Measurements from ENCODE around the gene TENM3.

The TENM3 gene

DNA sequence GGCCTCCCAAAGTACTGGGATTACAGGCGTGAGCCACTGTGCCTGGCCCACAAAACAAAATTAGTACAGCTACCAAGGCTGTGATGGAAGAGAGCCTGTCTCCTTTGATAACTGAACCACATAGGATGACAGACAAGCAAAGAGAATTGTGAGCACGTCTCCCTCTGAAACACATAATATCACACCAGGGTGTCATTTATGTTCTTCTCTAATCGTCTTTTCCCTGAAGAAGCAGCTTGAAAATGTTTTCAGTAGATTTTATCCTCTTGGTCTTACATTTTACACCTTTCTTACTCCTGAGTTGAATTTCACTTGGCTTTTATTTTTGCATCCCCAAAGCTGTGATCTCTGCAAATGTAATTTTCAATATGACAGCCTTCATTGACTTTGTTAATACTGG, 67.8 kb downstream of the TENM3 start:
- WGBS: 91% methylated on average over 3 of the region's 3 CpGs
- H3K27ac ChIP-seq (ENCODE audit: low read depth, low read length): no peak overlapping the region
- H3K4me3 ChIP-seq (ENCODE audit: low read length): no peak overlapping the region
- no peaks in the 10 kb centered on the region for H3K4me1 ChIP-seq (ENCODE audit: insufficient read depth, low read length)
- H3K36me3 ChIP-seq (ENCODE audit: insufficient read depth, low read length): peaks cover 5% of the 10 kb centered on the region; the same call in 1 of the 2 replicates
- H3K27me3 ChIP-seq (ENCODE audit: insufficient read depth, low read length): no peaks in the 10 kb centered on the region
- H3K9me3 ChIP-seq (ENCODE audit: insufficient read depth, low read depth, low read length): peaks cover 17% of the 10 kb centered on the region
- H3K9ac ChIP-seq (ENCODE audit: low read depth, low read length): no peak overlapping the region

DNA sequence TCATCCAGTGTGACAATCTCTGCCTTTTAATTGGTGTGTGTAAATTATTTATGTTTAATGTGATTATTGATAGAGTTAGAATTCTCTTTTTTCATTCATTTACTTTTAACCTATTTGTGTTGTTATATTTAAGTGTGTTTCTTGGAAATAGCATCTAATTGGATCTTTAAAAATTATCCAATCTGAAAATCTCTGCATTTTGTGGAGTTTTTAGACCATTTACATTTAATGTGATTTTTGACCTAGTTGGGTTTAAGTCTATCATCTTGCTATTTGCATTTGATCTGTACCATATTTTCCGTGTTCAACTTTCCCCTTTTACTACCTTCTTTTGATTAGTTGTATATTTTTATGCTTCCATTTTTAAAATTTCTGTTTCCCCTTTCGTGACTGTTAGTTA, 71.3 kb downstream of the TENM3 start:
- no peak overlapping the region for H3K9ac ChIP-seq (ENCODE audit: low read depth, low read length)
- no peaks in the 10 kb centered on the region for H3K4me1 ChIP-seq (ENCODE audit: insufficient read depth, low read length)
- peaks cover 17% of the 10 kb centered on the region for H3K9me3 ChIP-seq (ENCODE audit: insufficient read depth, low read depth, low read length)
- no peaks in the 10 kb centered on the region for H3K27me3 ChIP-seq (ENCODE audit: insufficient read depth, low read length)
- no CpG with 5 or more reads among the region's 2 CpGs for WGBS
- peaks cover 5% of the 10 kb centered on the region; the same call in 1 of the 2 replicates for H3K36me3 ChIP-seq (ENCODE audit: insufficient read depth, low read length)
- no peak overlapping the region for H3K4me3 ChIP-seq (ENCODE audit: low read length)
- H3K27ac ChIP-seq (ENCODE audit: low read depth, low read length): no peak overlapping the region

DNA sequence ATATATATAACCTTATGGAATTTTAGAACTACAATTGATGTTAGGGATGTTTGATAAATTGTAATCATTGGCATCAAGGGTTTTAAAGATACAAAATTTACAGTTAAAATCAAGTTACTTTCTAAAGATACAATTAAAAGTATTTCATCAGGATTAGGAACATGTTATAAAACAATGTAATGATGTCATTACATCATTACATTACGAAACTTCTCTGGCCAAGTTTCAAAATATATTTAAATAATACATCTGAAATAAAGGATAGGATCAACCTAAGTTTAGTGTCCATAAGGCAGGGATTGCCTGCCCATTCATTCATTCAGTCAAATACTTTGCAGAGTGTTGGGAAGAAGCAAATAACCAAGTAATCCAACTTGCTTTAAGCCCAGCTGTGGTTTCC, 75.1 kb downstream of the TENM3 start:
- WGBS: no CpG with 5 or more reads among the region's 1 CpG
- H3K36me3 ChIP-seq (ENCODE audit: insufficient read depth, low read length): peaks cover 5% of the 10 kb centered on the region; the same call in 1 of the 2 replicates
- H3K9ac ChIP-seq (ENCODE audit: low read depth, low read length): no peak overlapping the region
- H3K4me3 ChIP-seq (ENCODE audit: low read length): no peak overlapping the region
- no peaks in the 10 kb centered on the region for H3K27me3 ChIP-seq (ENCODE audit: insufficient read depth, low read length)
- peaks cover 17% of the 10 kb centered on the region for H3K9me3 ChIP-seq (ENCODE audit: insufficient read depth, low read depth, low read length)
- H3K27ac ChIP-seq (ENCODE audit: low read depth, low read length): no peak overlapping the region
- peaks cover 5% of the 10 kb centered on the region for H3K4me1 ChIP-seq (ENCODE audit: insufficient read depth, low read length)

DNA sequence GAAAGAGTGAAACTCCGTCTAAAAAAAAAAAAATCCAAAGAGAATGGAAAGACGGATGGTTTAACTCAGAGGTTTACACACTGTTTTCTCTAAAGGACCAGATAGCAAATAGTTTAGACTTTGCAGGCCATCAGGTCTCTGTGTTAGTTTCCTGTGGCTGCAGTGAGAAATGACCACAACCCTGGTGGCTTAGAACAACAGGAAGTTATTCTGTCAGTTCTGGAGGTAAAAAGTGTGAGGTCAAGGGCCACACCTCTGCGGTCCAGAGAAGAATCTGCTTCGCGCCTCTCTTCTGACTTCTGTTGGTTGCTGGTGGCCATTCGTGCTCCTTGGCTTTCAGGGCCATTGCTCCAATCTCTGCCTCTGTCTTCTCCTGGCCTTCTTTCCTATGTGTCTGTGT, 76.9 kb downstream of the TENM3 start:
- 95% methylated on average over 6 of the region's 6 CpGs for WGBS
- no peak overlapping the region for H3K9ac ChIP-seq (ENCODE audit: low read depth, low read length)
- H3K27ac ChIP-seq (ENCODE audit: low read depth, low read length): no peak overlapping the region
- H3K4me3 ChIP-seq (ENCODE audit: low read length): no peak overlapping the region
- H3K9me3 ChIP-seq (ENCODE audit: insufficient read depth, low read depth, low read length): 0 out of 2 replicates have a peak, but pooled peaks cover 1% of the 10 kb centered on the region
- peaks cover 18% of the 10 kb centered on the region for H3K4me1 ChIP-seq (ENCODE audit: insufficient read depth, low read length)
- no peaks in the 10 kb centered on the region for H3K27me3 ChIP-seq (ENCODE audit: insufficient read depth, low read length)
- peaks cover 9% of the 10 kb centered on the region; the same call in 1 of the 2 replicates for H3K36me3 ChIP-seq (ENCODE audit: insufficient read depth, low read length)

DNA sequence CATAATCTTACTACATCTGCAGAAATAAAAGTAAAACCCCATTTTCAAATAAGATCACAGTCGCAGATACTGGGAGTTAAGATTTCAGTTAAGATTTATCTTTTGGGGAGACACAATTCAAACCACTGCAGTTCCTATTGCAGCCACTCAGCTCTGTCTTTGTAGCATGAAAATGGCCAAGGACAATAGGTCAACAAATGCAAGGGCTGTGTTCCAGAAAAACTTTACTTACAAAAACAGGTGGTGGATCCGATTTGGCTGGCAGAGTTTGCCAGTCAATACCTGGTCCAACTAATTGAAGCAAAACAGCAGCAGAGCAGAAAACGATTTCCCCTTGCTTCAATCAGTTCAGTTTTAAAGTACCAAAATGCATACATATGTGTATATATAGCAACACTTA, 77.4 kb downstream of the TENM3 start:
- no peak overlapping the region for H3K9ac ChIP-seq (ENCODE audit: low read depth, low read length)

DNA sequence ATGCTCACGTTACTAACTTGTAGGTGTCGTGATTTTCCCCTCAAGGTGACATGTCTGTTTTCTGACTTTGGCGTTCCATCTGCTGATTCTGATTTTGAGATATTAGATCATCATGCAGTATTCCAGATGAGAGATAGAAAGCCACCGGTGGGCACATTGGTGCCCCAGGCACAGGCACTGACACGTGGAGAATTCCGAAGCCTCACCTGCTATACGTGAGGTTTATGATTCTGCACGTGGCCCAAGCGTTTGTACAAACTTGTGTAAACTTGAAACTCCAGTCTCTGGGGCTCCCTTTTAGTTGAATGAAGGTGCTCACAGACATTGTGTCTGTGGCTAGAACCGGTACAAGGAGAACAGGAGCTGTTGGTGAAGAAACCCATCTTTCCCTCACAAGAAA, 81.1 kb downstream of the TENM3 start:
- Histone ChIP-seq H3K4me3 (ENCODE audit: low read length) (no peak overlapping the region), H3K36me3 (ENCODE audit: insufficient read depth, low read length) (peaks cover 15% of the 10 kb centered on the region; the same call in 1 of the 2 replicates), H3K9ac (ENCODE audit: low read depth, low read length) (no peak overlapping the region), H3K4me1 (ENCODE audit: insufficient read depth, low read length) (peaks cover 18% of the 10 kb centered on the region), H3K27ac (ENCODE audit: low read depth, low read length) (no peak overlapping the region), H3K9me3 (ENCODE audit: insufficient read depth, low read depth, low read length) (no peaks in the 10 kb centered on the region), H3K27me3 (ENCODE audit: insufficient read depth, low read length) (no peaks in the 10 kb centered on the region)
- WGBS: 95% methylated on average over 10 of the region's 10 CpGs

More for the DNA sequence above, 77.4 kb downstream of the TENM3 start:
- H3K36me3 ChIP-seq (ENCODE audit: insufficient read depth, low read length): peaks cover 11% of the 10 kb centered on the region; the same call in 1 of the 2 replicates
- 95% methylated on average over 3 of the region's 3 CpGs for WGBS
- H3K9me3 ChIP-seq (ENCODE audit: insufficient read depth, low read depth, low read length): no peaks in the 10 kb centered on the region
- no peak overlapping the region for H3K27ac ChIP-seq (ENCODE audit: low read depth, low read length)
- H3K27me3 ChIP-seq (ENCODE audit: insufficient read depth, low read length): no peaks in the 10 kb centered on the region
- peaks cover 18% of the 10 kb centered on the region for H3K4me1 ChIP-seq (ENCODE audit: insufficient read depth, low read length)
- H3K4me3 ChIP-seq (ENCODE audit: low read length): no peak overlapping the region

DNA sequence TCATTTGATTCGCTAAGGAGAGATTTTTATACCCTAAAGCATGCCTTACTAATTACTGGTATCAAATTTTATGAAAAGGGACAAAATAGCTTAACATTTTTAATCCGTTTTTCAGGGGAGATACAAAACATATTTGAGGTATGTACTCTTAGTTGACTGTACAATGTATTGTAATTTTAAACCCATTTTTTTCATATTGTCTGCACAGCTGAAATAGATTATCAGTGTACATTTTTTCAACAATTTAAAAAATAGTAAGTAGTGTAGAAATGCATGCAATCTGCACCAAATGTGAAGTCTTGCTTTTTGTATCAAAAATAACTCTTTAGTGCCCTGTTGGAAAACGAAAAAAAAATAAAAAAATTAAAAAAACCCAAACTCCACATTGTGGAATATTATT, 82.2 kb downstream of the TENM3 start:
- Histone ChIP-seq H3K9ac (ENCODE audit: low read depth, low read length) (no peak overlapping the region), H3K36me3 (ENCODE audit: insufficient read depth, low read length) (peaks cover 17% of the 10 kb centered on the region; the same call in 1 of the 2 replicates), H3K27ac (ENCODE audit: low read depth, low read length) (no peak overlapping the region), H3K4me1 (ENCODE audit: insufficient read depth, low read length) (peaks cover 26% of the 10 kb centered on the region), H3K27me3 (ENCODE audit: insufficient read depth, low read length) (no peaks in the 10 kb centered on the region), H3K9me3 (ENCODE audit: insufficient read depth, low read depth, low read length) (no peaks in the 10 kb centered on the region), H3K4me3 (ENCODE audit: low read length) (no peak overlapping the region)
- WGBS: 90% methylated on average over 1 of the region's 3 CpGs

DNA sequence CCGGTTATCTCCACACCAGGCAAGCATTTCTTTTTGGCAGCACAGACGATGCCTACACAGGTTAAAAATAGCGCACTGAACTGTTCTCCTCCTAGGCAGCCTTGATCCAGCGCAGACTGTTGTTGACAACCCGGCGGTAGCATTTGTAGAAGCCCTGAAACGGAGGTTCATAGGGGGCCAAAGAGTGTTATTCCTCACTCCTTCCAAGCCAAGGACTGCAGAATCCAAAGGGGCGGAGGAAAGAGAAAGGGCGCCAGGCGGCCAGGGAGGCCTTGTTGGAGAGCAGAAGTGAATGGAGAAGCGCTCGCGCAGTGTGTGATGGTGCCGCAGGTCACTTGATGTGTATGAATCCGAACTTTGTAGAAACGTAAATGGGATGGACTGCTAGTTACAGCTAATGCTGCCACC, 82.7 kb downstream of the TENM3 start:
- Histone ChIP-seq H3K27ac (ENCODE audit: low read depth, low read length) (no peak overlapping the region), H3K4me1 (ENCODE audit: insufficient read depth, low read length) (peaks cover 27% of the 10 kb centered on the region), H3K9me3 (ENCODE audit: insufficient read depth, low read depth, low read length) (no peaks in the 10 kb centered on the region), H3K27me3 (ENCODE audit: insufficient read depth, low read length) (no peaks in the 10 kb centered on the region), H3K4me3 (ENCODE audit: low read length) (no peak overlapping the region), H3K36me3 (ENCODE audit: insufficient read depth, low read length) (peaks cover 17% of the 10 kb centered on the region; the same call in 1 of the 2 replicates), H3K9ac (ENCODE audit: low read depth, low read length) (no peak overlapping the region)
- WGBS: 90% methylated on average over 16 of the region's 16 CpGs

DNA sequence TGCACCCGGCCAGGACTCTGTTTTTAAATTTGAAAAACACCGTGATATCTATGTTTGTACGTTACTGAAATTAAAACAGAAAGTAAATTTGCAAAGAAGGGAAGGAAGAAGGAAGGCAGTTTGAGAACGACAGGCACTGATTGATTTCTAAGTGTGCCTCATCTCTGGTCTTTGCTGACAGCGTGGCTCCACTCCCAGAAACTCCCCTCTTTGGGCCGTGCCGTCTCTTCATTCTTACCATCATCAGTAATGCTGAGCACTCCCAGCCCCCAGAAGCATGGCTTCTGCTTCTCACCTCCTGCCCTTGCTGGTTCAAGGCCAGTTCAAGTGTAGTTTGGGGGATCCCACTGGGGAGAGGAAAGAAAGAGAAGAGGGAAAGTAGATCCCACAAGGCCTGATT, 85.3 kb downstream of the TENM3 start:
- H3K36me3 ChIP-seq (ENCODE audit: insufficient read depth, low read length): peaks cover 17% of the 10 kb centered on the region; the same call in 1 of the 2 replicates
- no peaks in the 10 kb centered on the region for H3K9me3 ChIP-seq (ENCODE audit: insufficient read depth, low read depth, low read length)
- H3K4me1 ChIP-seq (ENCODE audit: insufficient read depth, low read length): peaks cover 20% of the 10 kb centered on the region
- H3K27ac ChIP-seq (ENCODE audit: low read depth, low read length): no peak overlapping the region
- WGBS: 92% methylated on average over 7 of the region's 7 CpGs
- no peaks in the 10 kb centered on the region for H3K27me3 ChIP-seq (ENCODE audit: insufficient read depth, low read length)
- no peak overlapping the region for H3K4me3 ChIP-seq (ENCODE audit: low read length)
- H3K9ac ChIP-seq (ENCODE audit: low read depth, low read length): no peak overlapping the region

DNA sequence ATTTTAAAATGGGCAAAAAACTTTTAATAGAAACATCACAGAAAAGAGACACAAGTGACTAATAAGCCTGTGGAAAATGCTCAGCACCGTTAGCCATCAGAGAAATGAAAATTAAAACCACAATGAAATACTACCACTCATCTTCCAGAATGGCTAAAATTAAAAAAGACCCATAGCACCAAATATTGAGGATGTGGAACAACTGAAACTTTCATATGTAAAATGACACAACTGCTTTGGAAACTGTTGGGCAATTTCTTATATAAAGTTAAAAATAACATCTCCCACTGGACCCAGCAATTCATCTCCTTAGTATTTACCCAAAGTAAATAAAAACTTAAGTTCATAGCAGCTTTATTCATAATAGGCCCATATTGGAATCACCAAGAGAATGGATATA, 94.2 kb downstream of the TENM3 start:
- no peak overlapping the region for H3K4me3 ChIP-seq (ENCODE audit: low read length)
- H3K27ac ChIP-seq (ENCODE audit: low read depth, low read length): no peak overlapping the region
- WGBS: 82% methylated on average over 1 of the region's 1 CpG
- no peaks in the 10 kb centered on the region for H3K36me3 ChIP-seq (ENCODE audit: insufficient read depth, low read length)
- H3K9me3 ChIP-seq (ENCODE audit: insufficient read depth, low read depth, low read length): 0 out of 2 replicates have a peak, but pooled peaks cover 2% of the 10 kb centered on the region
- H3K27me3 ChIP-seq (ENCODE audit: insufficient read depth, low read length): no peaks in the 10 kb centered on the region
- H3K9ac ChIP-seq (ENCODE audit: low read depth, low read length): no peak overlapping the region
- H3K4me1 ChIP-seq (ENCODE audit: insufficient read depth, low read length): peaks cover 11% of the 10 kb centered on the region; the same call in 1 of the 2 replicates

DNA sequence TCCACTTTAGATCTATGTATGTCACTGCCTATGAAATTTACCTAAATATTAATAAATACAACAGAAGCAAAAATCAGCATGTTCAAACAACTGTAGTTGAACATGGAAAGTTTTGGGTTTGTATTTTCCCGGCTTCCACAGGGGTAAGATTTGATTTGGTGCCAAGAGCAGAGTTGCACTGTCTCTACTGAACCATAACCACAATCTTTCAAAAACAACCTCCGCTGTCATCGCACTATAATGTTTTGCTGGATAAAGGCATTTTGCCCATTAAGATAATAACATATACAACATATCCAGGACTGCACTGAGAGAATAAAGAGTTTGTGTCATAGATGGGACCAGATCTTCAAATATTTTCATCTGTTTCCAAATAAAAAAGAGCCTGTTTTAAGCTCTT, 94.9 kb downstream of the TENM3 start:
- Histone ChIP-seq H3K9ac (ENCODE audit: low read depth, low read length) (no peak overlapping the region), H3K27me3 (ENCODE audit: insufficient read depth, low read length) (no peaks in the 10 kb centered on the region), H3K9me3 (ENCODE audit: insufficient read depth, low read depth, low read length) (0 out of 2 replicates have a peak, but pooled peaks cover 2% of the 10 kb centered on the region), H3K4me3 (ENCODE audit: low read length) (no peak overlapping the region), H3K4me1 (ENCODE audit: insufficient read depth, low read length) (peaks cover 17% of the 10 kb centered on the region), H3K36me3 (ENCODE audit: insufficient read depth, low read length) (no peaks in the 10 kb centered on the region), H3K27ac (ENCODE audit: low read depth, low read length) (no peak overlapping the region)
- 100% methylated on average over 1 of the region's 3 CpGs for WGBS

DNA sequence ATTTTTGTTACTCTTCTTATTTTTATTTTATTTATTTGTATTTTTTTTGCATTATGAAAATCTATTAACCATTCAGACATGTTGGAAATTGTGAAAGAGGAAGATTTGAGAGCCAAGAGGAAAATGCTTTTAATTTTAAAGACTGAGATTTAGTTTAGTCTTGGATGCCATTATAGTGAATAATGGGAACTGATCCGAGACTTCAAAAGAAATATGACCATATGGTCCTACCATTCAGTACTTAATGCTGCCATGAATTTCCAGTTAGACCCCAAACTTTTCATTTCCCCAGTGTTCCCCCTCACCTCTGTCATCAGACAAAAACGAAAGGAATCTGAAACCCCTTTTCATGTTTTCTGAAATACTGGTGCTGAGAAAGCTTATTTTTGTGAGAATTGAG, 95.5 kb downstream of the TENM3 start:
- Histone ChIP-seq H3K4me3 (ENCODE audit: low read length) (no peak overlapping the region), H3K36me3 (ENCODE audit: insufficient read depth, low read length) (no peaks in the 10 kb centered on the region), H3K27ac (ENCODE audit: low read depth, low read length) (no peak overlapping the region), H3K27me3 (ENCODE audit: insufficient read depth, low read length) (no peaks in the 10 kb centered on the region), H3K4me1 (ENCODE audit: insufficient read depth, low read length) (peaks cover 24% of the 10 kb centered on the region), H3K9ac (ENCODE audit: low read depth, low read length) (no peak overlapping the region), H3K9me3 (ENCODE audit: insufficient read depth, low read depth, low read length) (0 out of 2 replicates have a peak, but pooled peaks cover 2% of the 10 kb centered on the region)
- 87% methylated on average over 2 of the region's 2 CpGs for WGBS

Data from HUES64 (cell line).